ENCODE measurements around the gene FAM193B. TPM values are rescaled to one million over a fixed set of nuclear protein-coding genes. Genes with fewer than 3 reads are reported as not detected.
"Not testable (repeated sequence)": the region's sequence is repeated elsewhere in the genome, so short reads cannot be mapped to it uniquely, and the experiment has no call there.

FAM193B gene
- total RNA-seq, 3 donors from 2014 or later = 35.4 to 81.5 (median 77.0) TPM

- no peak for DNase-seq (ENCODE audit: low spot score in 2 of 2)
- peaks cover 0 to 4% of the 10 kb centered on the region in 2 donors for H3K4me1 ChIP-seq
- no peaks in the 10 kb centered on the region for H3K27me3 ChIP-seq
- intact Hi-C loops (cut with DNase I; ENCODE audit: low total_unique reads) = no loop called here
- peak overlapping the region in 1 of 2 donors; percentile 48 for H3K27ac ChIP-seq
- H3K36me3 ChIP-seq = no peaks in the 10 kb centered on the region
- H3K4me3 ChIP-seq = no peak overlapping the region
- H3K9me3 ChIP-seq = no peaks in the 10 kb centered on the region
- no peak for TF ChIP-seq POLR2AphosphoS5 (IDR thresholded peaks at IDR 0.05)
Measured at GRCh38 chr5:177489119-177489716, 65.1 kb downstream of the FAM193B start.

GRCh38 chr5:177487975-177488374 lies 66.4 kb downstream of the FAM193B start:
- Histone ChIP-seq H3K4me3 (no peak overlapping the region), H3K27me3 (no peaks in the 10 kb centered on the region), H3K4me1 (peaks cover 0 to 1% of the 10 kb centered on the region in 2 donors), H3K27ac (no peak overlapping the region), H3K36me3 (no peaks in the 10 kb centered on the region), H3K9me3 (no peaks in the 10 kb centered on the region)
- intact Hi-C loops (cut with DNase I; ENCODE audit: low total_unique reads) = no loop called here
- TF ChIP-seq POLR2A (IDR thresholded peaks at IDR 0.05) = no peak
- TF ChIP-seq CTCF (IDR thresholded peaks at IDR 0.05) = no peak
- no peak for TF ChIP-seq POLR2AphosphoS5 (IDR thresholded peaks at IDR 0.05)
- DNase-seq (ENCODE audit: low spot score in 2 of 2) = no peak

GRCh38 chr5:177487144-177487543 lies 67.2 kb downstream of the FAM193B start:
- Histone ChIP-seq H3K27ac (no peak overlapping the region), H3K4me3 (no peak overlapping the region), H3K36me3 (no peaks in the 10 kb centered on the region), H3K9me3 (no peaks in the 10 kb centered on the region), H3K4me1 (no peaks in the 10 kb centered on the region), H3K27me3 (no peaks in the 10 kb centered on the region)
- intact Hi-C loops (cut with DNase I; ENCODE audit: low total_unique reads) = no loop called here
- TF ChIP-seq POLR2AphosphoS5 (IDR thresholded peaks at IDR 0.05) (no peak), POLR2A (IDR thresholded peaks at IDR 0.05) (no peak), CTCF (IDR thresholded peaks at IDR 0.05) (no peak)
- DNase-seq (ENCODE audit: low spot score in 2 of 2) = no peak

GRCh38 chr5:177486256-177486655 lies 68.1 kb downstream of the FAM193B start:
- H3K9me3 ChIP-seq = no peaks in the 10 kb centered on the region
- no peaks in the 10 kb centered on the region for H3K4me1 ChIP-seq
- H3K27me3 ChIP-seq = no peaks in the 10 kb centered on the region
- intact Hi-C loops (cut with DNase I; ENCODE audit: low total_unique reads) = no loop called here
- H3K4me3 ChIP-seq = no peak overlapping the region
- TF ChIP-seq CTCF (IDR thresholded peaks at IDR 0.05) (no peak), POLR2A (IDR thresholded peaks at IDR 0.05) (no peak)
- H3K36me3 ChIP-seq = no peaks in the 10 kb centered on the region
- no peak for DNase-seq (ENCODE audit: low spot score in 2 of 2)
- H3K27ac ChIP-seq = no peak overlapping the region

GRCh38 chr5:177485753-177486152 lies 68.6 kb downstream of the FAM193B start:
- DNase-seq (ENCODE audit: low spot score in 2 of 2); H3K36me3 ChIP-seq; H3K4me3 ChIP-seq; intact Hi-C loops (cut with DNase I; ENCODE audit: low total_unique reads); H3K27me3 ChIP-seq; H3K9me3 ChIP-seq; H3K27ac ChIP-seq; H3K4me1 ChIP-seq: not testable (repeated sequence)

GRCh38 chr5:177484902-177485549 lies 69.3 kb downstream of the FAM193B start:
- H3K27ac ChIP-seq = no peak overlapping the region
- H3K36me3 ChIP-seq = no peaks in the 10 kb centered on the region
- no peaks in the 10 kb centered on the region for H3K27me3 ChIP-seq
- H3K9me3 ChIP-seq = no peaks in the 10 kb centered on the region
- intact Hi-C loops (cut with DNase I; ENCODE audit: low total_unique reads) = no loop called here
- no peak for DNase-seq (ENCODE audit: low spot score in 2 of 2)
- no peak overlapping the region for H3K4me3 ChIP-seq
- H3K4me1 ChIP-seq = no peaks in the 10 kb centered on the region
- no peak for TF ChIP-seq CTCF (IDR thresholded peaks at IDR 0.05)
- no peak for TF ChIP-seq POLR2A (IDR thresholded peaks at IDR 0.05)
- no peak for TF ChIP-seq POLR2AphosphoS5 (IDR thresholded peaks at IDR 0.05)
